HG03354 (cell line): Measurements from ENCODE around the gene GNPTAB.
"Not testable (repeated sequence)": the region's sequence is repeated elsewhere in the genome, so short reads cannot be mapped to it uniquely, and the experiment has no call there.

Experiments used
- ATAC-seq: cut with Tn5 transposase; IDR thresholded peaks from one replicate; pipeline ENCODE4 v1.9.1; 2021; ENCODE audit warnings: mild to moderate bottlenecking; ENCODE audit not compliant: unreplicated experiment, poor library complexity, severe bottlenecking

GNPTAB gene

DNA sequence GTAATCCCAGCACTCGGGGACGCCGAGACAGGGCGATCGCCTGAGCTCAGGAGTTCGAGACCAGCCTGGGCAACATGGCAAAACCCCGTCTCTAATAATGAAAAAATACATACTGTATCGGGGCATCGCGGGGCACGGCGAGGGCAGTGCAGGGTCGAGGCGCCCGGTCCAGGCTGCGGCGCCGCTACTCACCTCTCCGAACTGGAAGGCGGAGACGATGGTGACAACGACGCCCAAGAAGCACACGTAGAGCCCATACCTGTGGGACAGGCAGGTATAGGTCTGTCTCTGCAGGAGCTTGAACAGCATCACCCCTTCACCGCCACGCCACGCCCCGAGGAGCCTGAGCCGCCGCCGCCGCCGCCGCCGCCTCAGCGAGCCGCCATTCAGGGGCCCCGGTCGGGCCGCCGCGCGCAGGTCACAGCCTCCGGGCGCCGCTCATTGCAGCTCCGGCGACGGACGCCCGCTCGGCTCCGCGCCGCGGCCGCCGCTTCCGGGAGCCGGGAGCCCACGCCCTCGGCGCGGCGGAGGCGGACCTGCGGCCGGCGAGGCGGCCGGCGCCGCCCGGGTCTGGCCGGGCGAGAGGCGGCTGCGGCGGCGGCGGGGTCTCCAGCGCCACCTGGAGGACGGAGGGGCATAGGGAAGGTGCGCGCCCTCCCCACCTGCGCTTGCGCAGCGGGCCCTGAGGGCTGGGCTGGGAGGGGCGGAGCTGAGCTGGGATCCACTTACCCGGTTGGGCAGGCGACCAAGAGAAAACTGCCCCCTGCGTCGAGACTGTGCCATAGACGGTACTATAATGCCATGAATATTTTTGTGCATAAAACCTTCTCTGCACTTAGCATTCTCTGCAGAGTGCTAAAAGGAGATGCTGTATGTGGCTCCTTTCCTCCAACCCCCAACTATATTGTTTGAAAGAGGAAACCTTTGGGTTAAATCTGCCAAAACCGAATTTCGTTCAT is at the start of gene GNPTAB:
TSS of gene GNPTAB (minus strand) at position 593 of the 959 bp plus-strand sequence. CDS start at position 309, 284 bp downstream.
- peak; percentile 93 for ATAC-seq

- peak; percentile 1 for ATAC-seq
These were observed 47.6 kb upstream of the GNPTAB start for GRCh38 chr12:101878243-101878821.

GRCh38 chr12:101877806-101878242 is 47.1 kb upstream of the GNPTAB start:
- ATAC-seq, result peak; percentile 22

DNA sequence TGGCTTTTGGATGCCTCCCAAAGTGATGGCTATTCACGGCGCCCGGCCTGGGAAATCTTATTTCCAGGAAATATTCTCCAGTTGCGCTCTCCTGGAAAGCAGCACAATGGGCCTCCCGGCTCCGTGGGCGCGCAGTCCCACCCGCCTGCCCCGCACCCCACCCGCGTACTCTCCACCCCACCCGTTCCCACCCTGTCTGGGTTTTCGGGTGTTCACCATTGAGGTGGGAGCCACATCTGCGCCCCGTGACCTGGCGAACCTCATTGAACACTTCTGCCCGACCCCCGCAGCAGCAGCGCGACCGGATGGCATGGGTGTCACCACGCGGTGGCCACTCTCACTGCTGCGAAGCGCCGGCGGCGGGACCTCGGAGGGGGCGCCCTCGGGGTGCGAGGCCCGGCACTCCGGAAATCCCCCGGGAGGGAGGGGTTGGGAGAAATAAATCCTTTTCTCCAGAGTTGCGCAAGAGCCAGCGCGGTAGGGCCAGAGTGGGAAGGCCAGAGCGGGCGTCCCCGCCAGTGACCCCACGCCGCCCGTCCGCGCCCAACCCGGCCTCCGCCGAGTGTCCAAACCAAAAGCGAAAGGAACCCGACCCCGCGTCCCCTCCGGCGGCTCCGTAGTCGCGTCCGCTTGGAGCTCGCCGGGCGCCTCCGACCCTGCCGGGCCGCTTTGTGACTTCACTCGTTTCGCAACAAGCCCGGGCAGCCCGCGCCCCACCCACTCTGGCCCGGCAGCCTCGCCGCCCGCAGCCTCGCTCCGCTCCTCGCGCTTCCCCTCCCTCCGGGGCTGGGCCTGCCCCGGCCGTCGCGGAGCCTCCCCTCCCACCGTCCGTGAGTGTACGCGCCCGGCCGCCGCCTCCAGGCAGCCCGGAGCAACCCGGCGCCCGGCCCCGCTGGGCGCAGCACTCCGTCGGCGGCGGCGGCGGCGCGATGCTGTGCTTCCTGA is 46.4 kb upstream of the GNPTAB start, which contains the start of gene DRAM1:
TSS of gene DRAM1 (plus strand) at position 720 of the 945 bp plus-strand sequence. CDS start at position 930, 210 bp downstream.
- ATAC-seq, result peak; percentile 84

- no peak for ATAC-seq
These were observed 45.6 kb upstream of the GNPTAB start for GRCh38 chr12:101876322-101876860.

- no peak for ATAC-seq
These were observed 44.4 kb upstream of the GNPTAB start for GRCh38 chr12:101875162-101875561.

DNA sequence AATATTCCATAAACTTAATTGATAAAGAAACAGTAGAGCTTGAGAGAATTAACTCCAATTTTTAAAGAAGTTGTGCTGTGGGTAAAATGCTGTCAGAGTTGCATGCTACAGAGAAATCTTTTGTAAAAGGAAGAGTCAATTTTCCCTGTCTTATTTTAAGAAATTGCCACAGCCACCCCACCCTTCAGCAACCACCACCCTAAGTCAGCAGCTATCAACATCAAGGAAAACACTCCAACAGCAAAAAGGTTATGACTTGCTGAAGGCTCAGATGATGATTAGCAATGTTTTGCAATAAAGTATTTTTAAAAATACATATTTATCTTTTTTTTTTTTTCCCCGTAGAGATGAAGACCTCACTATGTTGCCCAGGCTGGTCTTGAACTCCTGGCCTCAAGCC is 40.2 kb upstream of the GNPTAB start:
- ATAC-seq, result no peak

GRCh38 chr12:101867619-101868018 is 36.9 kb upstream of the GNPTAB start:
- not testable (repeated sequence) for ATAC-seq

DNA sequence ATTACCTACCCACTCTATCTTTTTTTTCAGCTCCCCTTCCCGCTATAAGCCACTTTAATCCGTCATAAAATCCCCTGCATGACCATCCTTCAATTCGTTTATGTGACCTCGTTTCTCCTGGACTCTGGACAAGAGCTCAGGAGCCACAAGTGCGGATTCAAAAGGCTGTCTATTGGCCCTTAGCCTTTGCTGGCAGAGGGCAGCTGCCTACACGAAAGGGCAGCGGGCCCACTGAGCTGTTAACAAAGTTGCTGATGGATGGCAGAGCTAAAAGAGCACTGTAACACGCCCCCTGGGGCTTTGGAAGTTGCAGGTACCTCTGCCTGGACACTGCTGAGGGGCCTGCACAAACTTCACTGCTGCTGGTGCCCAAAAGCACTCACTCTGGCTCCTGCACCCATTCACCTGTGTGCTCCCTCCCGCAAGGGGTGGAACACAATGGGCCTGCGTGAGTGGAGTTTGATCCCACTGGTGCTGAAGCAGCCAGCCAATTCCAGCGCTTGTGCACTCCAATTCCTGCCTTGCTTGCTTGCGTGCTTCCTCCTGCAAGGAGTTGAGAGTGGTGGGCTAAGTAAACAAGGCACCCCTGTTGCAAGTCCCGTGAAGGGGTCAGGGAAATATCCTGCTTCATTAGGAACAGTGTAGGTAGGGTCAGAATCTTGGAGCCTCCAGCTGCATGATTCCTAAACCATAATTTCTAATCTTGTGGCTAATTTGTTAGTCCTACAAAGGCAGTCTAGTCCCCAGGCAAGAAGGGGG is 36.0 kb upstream of the GNPTAB start:
- ATAC-seq, result no peak

GRCh38 chr12:101863981-101864380 is 33.2 kb upstream of the GNPTAB start:
- ATAC-seq, result no peak

- ATAC-seq, result no peak
These were observed 31.5 kb upstream of the GNPTAB start for GRCh38 chr12:101862245-101862644.

DNA sequence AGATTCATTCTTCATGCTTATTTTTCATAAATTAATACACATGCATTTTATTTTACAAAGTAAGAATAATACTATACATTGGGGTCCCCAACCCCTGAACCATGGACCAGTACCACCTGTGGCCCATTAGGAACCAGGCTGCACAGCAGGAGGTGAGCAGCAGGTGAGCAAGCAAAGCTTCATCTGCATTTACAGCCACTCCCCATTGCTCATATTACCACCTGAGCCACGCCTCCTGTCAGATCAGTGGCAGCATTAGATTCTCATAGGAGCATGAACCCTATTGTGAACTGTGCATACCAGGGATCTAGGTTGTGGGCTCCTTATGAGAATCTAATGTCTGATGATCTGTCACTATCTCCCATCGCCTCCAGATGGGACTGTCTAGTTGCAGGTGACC is 30.9 kb upstream of the GNPTAB start:
- not testable (repeated sequence) for ATAC-seq

GRCh38 chr12:101859664-101860607 is 29.2 kb upstream of the GNPTAB start:
- ATAC-seq, result peak; percentile 42

DNA sequence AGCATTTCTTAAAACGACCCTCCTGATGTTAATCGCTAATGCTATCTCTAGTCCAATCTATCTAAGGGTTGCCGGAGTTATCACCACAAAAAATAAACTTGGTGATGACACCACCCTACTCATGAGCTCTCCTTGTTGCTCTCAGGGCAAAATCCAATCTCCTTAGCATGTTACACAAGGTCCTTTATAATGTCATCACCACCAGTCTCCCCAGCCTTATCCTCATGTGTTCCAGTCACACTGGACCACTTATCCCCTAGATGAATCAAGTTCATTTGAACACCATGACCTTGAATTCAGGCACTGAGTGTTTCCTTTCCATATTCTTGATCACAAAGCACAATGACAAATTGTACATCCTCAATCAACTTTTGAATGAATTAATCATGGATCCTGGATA is 27.6 kb upstream of the GNPTAB start:
- ATAC-seq, result no peak

GRCh38 chr12:101857043-101857558 is 26.3 kb upstream of the GNPTAB start:
- ATAC-seq, result peak; percentile 58

DNA sequence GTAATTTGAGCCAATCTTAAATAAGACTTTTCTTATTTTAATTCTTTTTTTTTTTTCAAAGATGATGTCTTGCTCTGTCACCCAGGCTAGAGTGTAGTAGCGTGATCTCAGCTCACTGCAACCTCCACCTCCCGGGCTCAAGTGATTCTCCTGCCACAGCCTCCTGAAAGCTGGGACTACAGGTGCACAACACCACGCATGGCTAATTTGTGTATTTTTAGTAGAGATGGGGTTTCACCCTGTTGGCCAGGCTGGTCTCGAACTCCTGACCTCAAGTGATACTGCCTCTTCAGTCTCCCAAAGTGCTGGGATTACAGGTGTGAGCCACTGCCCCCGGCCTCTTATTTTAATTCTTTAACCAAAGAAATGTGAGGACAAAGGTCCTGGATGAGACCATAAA is 25.9 kb upstream of the GNPTAB start:
- ATAC-seq, result peak; percentile 23

GRCh38 chr12:101855976-101856375 is 25.2 kb upstream of the GNPTAB start:
- ATAC-seq, result no peak
